Ishikawa (cell line): ENCODE data around the gene ERBB3.

Experiments used
- EGR1 ChIP-seq: IDR thresholded peaks from 2 replicates; pipeline ENCODE4 v1.6.1; 2012
- EP300 ChIP-seq: IDR thresholded peaks from 2 replicates; pipeline ENCODE4 v1.6.1; 2012; ENCODE audit warnings: borderline replicate concordance
- NFIC ChIP-seq: IDR thresholded peaks from 2 replicates; pipeline ENCODE4 v1.6.1; 2012
- RAD21 ChIP-seq: IDR thresholded peaks from 2 replicates; pipeline ENCODE4 v1.6.1; 2012; ENCODE audit warnings: low read depth
- TAF1 ChIP-seq: IDR thresholded peaks from 2 replicates; pipeline ENCODE4 v1.6.1; 2012; ENCODE audit warnings: low read depth, mild to moderate bottlenecking
- TCF12 ChIP-seq: IDR thresholded peaks from 2 replicates; pipeline ENCODE4 v1.6.1; 2012; ENCODE audit warnings: low read depth
- TEAD4 ChIP-seq: IDR thresholded peaks from 2 replicates; pipeline ENCODE4 v1.6.1; 2012
- YY1 ChIP-seq: IDR thresholded peaks from 2 replicates; pipeline ENCODE4 v1.6.1; 2012; ENCODE audit warnings: low read depth
- TF ChIP-seq, protein P1 (sequence below): IDR thresholded peaks from 2 replicates; pipeline ENCODE4 v1.6.1; 2012; ENCODE audit warnings: low read depth, mild to moderate bottlenecking
- TF ChIP-seq, protein P2 (sequence below): IDR thresholded peaks from 2 replicates; pipeline ENCODE4 v1.6.1; 2012

DNA sequence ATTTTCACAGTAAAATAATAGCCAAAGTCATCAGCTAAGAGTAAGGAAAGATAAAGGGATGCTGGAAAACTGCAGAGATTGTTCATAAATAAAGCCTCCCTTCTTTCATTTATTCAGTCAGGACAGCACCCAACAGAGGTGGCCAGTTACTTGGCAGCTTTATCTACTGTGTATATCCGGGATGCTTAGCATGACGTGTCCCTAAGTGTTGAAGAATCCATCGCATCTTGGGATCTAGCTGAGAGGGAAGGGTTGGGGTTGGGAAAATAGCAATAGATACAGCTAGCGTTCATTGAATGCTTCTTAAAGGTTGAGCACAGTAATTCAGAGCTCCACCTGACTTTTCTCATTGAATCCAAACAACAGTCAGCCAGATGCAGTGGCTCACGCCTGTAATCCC lies 5.6 kb upstream of the ERBB3 start:
- TF ChIP-seq RAD21 (no peak), TEAD4 (no peak), EP300 (no peak), TCF12 (no peak), TAF1 (no peak), EGR1 (no peak), NFIC (no peak), YY1 (no peak)
- TF ChIP-seq, protein P1, sequence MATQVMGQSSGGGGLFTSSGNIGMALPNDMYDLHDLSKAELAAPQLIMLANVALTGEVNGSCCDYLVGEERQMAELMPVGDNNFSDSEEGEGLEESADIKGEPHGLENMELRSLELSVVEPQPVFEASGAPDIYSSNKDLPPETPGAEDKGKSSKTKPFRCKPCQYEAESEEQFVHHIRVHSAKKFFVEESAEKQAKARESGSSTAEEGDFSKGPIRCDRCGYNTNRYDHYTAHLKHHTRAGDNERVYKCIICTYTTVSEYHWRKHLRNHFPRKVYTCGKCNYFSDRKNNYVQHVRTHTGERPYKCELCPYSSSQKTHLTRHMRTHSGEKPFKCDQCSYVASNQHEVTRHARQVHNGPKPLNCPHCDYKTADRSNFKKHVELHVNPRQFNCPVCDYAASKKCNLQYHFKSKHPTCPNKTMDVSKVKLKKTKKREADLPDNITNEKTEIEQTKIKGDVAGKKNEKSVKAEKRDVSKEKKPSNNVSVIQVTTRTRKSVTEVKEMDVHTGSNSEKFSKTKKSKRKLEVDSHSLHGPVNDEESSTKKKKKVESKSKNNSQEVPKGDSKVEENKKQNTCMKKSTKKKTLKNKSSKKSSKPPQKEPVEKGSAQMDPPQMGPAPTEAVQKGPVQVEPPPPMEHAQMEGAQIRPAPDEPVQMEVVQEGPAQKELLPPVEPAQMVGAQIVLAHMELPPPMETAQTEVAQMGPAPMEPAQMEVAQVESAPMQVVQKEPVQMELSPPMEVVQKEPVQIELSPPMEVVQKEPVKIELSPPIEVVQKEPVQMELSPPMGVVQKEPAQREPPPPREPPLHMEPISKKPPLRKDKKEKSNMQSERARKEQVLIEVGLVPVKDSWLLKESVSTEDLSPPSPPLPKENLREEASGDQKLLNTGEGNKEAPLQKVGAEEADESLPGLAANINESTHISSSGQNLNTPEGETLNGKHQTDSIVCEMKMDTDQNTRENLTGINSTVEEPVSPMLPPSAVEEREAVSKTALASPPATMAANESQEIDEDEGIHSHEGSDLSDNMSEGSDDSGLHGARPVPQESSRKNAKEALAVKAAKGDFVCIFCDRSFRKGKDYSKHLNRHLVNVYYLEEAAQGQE = no peak
- TF ChIP-seq, protein P2, sequence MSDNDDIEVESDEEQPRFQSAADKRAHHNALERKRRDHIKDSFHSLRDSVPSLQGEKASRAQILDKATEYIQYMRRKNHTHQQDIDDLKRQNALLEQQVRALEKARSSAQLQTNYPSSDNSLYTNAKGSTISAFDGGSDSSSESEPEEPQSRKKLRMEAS = no peak
